HUDEP-2 (cell line): ENCODE data around the gene NPW.

Source experiments
- DNase-seq, 76 experiments: peaks; one replicate each; lab custom pipeline; 2025; ENCODE audit not compliant: unreplicated experiment in 76 of 76; lab: John Stamatoyannopoulos, UW

The NPW gene

DNA sequence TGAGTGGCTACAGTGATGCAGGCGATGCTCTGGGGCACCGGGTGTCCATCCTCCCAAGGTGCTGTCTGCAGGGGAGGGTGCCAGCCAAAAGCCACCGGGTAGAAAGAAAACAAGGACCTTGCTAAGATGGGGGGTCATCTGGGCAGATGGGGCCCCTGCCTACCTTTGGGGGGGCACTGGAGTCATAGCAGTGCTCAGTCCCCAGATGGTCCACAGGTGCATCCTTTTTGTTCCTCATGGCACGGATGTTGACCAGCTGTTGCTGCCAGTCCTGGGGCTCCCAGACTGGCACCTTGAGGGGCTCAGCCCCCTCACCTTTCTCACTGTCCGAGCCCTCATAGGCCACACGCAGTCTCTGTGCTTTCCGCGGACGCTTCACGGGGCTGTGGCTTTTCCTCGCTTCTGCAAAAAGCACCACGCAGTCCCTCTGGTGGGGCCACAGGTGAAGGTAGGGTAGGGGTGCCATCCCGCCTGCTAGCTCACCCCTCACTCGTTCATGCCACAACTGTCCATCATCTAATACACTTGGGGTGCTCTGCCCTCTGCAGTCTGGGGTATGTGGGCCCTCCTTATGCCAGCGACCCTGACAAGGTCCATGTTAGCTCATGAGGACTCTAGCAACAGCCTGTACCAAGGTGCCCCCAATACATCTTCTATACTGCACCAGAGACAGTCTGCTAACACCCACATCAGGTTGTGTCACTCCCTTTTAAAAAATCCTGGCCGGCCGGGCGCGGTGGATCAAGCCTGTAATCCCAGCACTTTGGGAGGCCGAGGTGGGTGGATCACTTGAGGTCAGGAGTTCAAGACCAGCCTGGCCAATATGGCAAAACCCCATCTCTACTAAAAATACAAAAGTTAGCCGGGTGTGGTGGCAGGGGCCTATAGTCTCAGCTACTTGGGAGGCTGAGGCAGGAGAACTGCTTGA, 26.6 kb downstream of the NPW start:
- DNase-seq: no peak

DNA sequence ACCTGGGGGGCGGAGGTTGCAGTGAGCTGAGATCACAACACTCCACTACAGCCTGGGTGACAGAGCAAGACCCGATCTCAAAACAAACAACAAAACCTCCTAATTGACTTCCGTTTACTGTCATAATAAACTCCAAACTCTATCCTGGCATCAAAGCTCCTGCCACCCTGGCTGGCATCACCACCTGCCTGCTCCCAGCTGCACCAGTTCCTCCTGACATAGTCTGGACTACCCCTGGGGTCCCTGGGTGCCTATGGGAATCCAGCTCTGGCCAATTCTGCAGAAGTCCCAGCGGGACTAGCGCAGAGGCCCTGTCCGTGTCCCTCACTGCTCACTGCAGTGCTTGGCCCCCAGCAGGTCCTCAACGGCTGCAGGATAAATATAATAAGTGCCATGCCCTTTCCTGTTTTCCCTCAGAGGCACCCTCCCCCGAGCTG, 27.3 kb downstream of the NPW start:
- DNase-seq: peak in 1 of 76 experiments; percentile 64

DNA sequence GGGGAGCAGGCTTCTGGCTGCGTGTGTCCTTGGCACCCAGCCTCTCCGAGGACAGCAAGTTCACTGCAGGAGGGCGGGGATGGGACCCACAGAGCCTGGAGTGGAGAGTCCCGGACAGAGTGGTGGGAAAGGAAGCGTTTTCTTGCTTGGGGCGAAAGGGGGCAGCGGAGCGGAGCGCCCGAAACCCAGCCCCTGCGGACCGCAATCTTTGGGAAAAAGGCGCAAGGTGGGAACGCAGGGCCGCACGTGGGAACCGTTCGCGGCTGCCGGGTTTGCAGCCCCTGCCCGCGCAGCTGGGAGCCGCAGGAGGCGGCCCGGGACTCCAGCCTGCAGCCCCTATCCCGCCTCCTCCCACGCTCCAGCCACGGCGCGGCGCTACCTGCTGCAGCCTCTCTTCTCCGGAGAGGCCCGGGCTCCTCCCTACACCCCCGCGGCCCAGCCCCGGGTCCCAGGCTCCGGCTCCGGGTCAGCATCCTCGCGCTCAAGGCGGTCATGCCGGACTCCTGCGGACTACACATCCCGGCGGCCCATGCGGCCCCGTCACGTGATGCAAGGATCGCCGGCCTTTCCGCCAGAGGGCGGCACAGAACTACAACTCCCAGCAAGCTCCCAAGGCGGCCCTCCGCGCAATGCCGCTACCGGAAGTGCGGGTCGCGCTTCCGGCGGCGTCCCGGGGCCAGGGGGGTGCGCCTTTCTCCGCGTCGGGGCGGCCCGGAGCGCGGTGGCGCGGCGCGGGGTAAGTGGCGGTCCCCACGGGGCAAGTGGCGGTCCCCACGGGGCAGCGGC, 27.9 kb downstream of the NPW start, which contains the start of the genes NTHL1 and TSC2:
Gene NTHL1, minus strand, starts transcription at position 505 of the 786 bp plus-strand sequence. Its CDS starts 11 bp downstream, at position 494.
Gene TSC2, plus strand, starts transcription at position 656 of the 786 bp plus-strand sequence. CDS start 631 bp downstream, outside the sequence.
- peak in 75 of 76 experiments; percentile 22 to 96 (median 90) for DNase-seq

DNA sequence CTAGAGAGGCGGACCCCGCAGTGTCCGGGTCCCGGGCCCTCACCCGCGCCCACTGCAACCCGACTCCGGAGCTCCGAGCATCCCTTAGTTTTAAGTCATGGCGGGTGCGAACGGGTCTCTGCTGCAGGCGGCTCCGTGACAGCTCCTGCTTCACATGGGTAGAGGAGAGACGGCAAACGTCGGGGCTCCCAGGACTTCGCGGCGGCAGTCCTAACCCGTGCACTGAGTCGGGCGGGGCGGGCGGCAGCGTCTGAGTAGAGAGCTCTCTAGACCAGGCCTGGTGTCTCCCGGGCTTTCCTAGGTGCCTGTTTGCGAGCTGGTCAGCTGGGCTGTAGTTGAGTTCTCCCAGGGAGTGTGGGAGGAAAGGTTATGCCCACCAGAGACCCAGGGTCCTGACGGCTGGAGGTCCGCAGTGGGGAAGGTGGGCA, 28.5 kb downstream of the NPW start:
- peak in 2 of 76 experiments; percentile 13 to 17 for DNase-seq

DNA sequence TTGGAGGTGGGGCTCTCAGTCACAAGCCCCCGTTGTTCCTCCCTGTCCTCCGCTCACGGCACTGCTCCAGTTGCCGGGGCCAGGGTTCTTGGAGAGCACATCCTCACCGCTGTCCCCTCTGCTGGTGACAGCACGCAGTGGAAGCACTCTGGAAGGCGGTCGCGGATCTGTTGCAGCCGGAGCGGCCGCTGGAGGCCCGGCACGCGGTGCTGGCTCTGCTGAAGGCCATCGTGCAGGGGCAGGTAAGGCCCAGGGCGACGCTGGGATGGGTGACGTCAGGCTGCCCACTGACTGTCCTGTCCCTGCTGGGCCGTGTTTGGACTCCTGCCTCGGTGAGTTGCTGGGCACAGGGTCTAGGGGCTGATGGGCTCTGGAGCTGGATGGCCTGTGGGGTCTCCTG, 33.6 kb downstream of the NPW start:
- DNase-seq: no peak

DNA sequence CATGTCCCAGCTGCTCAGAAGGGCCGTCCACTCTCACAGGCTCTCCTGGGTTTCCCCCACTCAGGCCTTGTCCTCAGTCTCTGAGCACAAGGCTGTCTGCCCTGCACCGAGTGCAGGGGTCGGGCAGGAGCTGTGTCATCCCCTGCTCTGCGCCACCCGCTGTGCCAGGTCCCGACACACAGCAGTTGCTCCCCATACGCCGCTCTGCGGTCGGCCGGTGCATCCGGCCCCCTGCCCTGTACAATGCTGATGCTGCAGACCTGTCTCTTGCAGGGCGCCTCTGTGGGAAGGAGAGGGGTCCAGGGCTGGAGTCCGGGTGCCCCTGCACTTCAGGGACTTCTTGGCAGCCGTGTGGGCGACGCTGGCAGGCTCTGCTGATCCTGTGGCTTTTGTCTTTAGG, 34.3 kb downstream of the NPW start:
- no peak for DNase-seq

DNA sequence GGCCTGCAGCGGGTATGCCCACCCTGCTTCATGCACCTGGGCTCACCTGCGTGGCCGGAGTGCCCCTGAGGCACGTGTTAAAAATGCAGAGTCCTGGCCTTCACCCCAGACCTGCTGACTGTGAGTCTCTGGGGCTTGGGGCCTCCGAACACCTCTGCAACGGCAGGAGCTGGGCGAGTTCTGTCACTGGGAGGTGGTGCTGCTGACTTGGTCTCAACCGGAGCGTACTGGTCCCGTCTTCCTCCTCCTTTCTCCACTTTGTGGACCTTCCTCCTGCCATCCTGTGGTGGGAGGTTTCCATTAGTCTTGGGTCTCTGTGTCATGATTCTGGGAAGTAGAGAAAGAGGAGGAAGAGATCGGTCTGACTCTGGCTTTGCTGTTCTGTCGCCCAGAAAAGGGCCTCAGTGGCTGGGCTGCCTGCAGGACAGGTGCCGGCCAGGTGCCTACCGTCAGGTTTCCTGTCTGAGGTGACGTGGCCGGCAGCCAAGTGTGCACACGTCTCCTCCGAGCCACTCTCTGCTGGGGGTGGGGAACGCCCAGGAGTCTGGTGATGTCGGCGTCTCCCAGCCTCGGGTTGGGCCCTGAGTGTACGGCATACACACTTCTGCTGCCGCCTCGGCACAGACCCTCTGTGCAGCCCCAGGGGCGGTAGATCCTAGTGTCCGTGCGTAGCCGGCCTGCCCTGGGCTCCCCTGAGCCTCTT, 35.1 kb downstream of the NPW start:
- DNase-seq: no peak

DNA sequence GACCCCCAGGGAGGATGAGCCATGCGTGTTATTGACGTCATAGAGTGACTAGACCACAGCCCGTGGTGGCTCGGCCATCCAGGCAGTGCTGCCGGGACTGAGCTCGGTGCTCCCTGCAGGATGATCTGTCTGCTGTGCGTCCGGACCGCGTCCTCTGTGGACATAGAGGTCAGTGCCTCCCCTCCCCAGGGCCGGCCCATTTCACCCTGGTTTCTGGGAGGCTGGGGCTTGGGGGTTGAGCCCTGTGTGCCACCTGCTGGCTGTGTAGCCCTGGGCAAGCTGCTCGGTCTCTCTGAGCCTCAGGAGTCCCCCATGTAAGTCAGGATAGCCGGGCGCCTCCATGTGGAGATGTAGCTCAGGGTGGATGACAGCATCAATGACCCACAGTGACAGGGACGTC, 36.5 kb downstream of the NPW start:
- no peak for DNase-seq

DNA sequence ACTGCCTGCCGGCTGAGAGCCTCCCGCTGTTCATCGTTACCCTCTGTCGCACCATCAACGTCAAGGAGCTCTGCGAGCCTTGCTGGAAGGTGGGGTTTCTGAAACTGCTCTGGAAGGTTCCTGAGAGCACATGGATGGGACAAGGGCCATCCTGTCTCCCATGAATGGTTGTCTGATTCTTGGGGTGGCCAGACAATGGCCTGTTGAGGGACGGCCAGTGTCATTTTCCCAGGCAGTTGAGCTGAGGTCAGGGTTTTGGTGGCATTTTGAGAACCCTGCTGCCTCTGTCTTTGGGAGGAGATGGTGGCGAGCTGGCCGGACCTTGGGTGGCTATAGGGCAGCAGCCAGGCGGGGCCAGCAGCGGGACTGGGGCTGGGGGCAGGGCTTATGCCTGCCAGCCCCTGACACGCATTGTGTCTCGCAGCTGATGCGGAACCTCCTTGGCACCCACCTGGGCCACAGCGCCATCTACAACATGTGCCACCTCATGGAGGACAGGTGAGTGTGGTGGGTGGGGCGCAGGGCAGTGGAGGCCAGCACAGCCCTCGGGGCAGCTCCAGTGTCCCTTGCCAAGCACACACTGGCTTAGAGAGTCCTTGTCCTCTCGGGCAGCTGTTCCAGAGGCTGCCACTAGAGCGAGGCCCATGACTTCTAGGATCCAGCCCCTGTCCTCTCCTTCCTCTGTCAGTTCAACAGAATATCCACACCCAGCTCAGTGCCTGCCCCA, 37.3 kb downstream of the NPW start:
- DNase-seq: peak in 3 of 76 experiments; percentile 13 to 19 (median 14)

DNA sequence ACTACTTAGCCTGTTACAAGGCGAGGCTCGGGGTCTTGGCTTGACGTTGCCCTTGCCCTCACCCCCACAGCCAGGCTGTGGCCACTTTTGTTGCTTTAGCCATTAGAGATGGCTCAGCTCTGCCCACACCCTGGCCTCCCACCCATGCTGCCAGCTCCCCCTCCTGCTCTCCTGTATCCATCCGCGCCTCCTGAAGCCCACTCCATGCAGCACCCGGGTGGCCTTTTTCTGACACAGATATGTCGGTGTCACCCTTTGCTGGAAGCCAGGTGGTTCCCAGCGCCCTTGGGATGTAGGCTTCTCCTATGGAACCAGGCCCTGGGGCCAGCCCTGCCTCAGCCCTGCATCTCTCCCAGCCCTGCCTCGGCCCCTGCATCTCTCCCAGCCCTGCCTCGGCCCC, 37.9 kb downstream of the NPW start:
- DNase-seq: no peak

DNA sequence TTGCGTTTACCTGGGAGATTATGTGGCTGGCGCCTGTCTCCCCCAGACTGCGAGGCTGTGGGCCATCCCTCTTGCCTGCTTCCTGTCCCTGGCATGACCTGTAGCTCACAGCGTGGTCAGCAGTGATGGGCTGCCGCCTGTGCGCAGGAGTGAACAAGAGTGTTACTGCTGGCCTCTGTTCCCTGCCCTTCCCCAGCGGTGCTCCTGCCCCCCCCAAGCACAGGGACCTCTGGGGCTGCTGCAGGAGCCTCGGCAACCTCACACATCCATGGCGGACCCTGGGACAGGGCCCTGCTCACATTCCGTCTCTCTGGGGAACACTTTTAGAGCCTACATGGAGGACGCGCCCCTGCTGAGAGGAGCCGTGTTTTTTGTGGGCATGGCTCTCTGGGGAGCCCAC, 38.8 kb downstream of the NPW start:
- no peak for DNase-seq

DNA sequence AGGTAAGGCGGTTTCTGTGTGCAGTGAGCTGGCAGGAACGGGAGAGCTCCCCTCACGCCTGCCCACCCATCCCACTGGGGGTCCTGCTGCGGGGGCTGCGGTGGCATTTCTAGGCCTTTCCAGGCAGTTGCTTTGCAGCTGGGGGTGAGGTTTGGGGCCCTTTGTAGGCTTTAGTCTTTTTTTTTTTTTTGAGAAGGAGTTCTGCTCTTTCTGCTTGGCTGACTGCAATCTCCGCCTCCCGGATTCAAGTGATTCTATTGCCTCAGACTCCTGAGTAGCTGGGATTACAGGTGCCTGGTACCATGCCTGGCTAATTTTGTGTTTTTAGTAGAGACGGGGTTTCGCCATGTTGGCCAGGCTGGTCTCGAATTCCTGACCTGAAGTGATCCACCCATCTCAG, 39.3 kb downstream of the NPW start:
- DNase-seq: no peak

DNA sequence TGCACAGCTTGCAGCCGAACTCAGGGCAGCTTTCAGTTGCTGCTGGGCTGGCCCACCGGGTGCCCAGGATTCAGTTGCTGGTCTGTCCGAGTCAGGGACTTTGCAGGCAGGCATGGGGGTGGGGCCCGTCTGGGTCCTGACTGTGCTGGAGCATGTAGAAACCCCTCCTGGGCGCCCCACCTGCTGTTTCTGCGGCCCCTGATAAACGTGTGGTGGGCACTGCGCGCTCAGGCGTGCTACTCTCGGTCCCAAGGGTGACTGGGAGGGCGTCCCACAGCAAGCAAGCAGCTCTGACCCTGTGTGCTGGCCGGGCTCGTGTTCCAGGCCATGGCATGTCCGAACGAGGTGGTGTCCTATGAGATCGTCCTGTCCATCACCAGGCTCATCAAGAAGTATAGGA, 40.8 kb downstream of the NPW start:
- DNase-seq: no peak

DNA sequence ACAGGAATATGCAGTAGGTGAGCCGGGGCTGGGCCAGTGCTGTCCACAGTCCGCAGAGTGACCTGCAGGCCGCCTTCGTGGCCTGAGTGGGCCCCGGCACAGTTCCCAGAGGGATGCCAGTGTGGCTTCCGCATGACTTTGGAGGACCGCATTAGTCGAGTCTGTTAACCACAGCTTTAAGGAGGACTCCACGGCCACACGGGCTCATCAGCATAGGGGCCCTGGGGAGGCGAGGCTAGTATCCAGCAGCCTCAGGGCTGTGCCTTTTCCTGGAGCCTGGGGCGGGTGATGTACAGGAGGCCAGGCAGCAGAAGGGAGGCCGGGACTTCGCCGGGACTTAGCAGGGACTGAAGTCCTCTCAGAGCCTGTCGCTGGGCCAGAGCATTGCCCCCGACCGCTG, 41.4 kb downstream of the NPW start:
- DNase-seq: no peak

DNA sequence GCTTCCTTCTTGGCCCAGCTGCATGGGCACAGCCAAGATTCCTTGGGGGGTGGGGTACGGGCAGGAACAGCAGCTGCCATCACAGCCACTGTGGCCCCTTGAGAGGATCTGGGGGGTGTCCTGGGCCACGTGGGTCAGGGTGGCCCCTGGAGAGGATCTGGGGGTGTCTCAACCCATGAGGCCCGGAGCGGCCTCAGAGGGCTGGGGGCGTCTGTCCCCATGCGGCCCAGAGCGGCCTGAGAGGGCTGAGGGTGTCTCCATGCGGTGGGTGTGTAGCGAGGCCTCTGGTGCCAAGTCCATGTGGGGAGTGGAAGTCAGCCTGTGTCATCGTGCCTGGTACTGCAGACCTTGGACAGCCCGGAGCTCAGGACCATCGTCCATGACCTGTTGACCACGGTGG, 41.9 kb downstream of the NPW start:
- no peak for DNase-seq

DNA sequence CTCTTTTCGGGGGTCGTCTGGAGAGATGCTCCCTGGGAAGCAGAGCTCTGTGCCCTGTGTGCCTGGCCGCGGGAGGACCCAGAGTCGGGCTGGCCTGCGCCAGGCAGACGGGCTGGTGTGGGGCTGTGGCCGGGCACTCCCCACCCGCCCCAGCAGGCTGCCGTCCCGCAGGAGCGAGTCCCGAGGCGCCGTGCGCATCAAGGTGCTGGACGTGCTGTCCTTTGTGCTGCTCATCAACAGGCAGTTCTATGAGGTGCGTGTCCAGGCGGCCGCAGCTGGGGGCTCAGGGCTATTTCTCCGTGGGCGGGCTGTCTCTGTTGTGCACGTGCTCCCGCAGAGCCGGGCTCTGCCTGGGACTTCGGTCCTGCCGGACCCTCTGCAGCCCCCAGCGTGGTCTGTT, 43.2 kb downstream of the NPW start:
- no peak for DNase-seq

DNA sequence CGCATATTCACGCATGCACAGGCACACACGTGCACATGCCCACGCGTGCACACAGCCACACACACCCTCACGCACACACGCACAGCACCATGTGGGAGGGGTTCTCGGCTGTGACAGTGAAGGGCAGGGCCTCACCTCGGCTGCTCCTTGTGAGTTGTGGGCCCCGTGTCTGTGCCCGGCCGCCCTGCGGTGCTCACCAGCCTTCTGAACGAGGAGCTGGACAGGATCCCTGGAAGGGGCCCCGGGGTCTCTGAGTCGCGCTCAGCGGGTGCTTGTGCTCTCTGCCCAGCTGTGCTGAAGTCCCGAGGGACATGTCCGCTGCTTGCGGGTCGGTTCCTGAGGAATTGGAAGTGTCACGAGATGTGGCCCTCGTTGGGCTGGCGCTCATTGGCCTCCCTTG, 44.3 kb downstream of the NPW start:
- no peak for DNase-seq

DNA sequence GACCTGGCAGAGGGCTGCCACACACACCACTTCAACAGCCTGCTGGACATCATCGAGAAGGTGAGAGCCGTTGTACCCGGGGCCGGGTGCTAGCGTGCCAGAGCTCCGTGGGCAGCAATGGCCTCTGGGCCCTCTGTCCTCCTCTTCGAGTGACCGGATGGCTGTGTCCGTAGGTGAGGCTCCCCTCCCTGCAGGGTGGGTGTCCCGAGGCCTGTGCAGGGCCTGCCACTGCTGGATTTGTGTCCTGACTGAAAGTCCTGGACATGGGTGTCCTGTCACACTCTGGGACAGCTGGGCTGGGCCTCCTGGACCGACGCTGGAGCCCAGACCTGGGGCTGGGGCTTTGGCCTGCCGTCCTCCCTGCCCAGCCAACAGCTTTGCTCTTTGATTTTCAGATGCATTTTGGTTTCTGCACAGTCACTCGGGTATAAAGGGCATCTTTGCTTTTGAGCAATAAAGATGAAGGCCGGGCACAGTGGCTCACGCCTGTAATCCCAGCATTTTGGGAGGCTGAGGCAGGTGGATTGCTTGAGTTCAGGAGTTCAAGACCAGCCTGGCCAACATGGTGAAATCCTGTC, 44.9 kb downstream of the NPW start:
- DNase-seq: no peak

DNA sequence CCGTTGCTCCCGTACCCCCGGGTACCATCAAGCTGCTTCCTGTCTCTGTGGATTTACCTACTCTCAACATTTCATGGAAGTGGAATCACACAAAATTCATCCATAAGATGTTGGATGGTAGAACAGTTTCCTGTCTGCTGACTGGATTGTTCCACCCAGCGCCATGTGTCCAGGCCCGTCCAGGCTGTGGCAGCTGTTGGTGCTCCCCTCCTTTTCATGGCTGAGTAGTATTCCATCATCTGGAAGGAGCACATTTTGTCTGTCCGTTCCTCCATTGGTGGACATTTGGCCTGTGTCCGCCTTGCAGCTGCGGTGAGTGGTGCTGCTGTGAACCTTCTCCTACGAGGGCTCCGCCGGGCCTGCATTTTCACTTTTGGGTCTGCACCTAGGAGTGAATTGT, 46.6 kb downstream of the NPW start:
- DNase-seq: no peak
